GM12878 (cell line): ENCODE data around the gene C1QTNF9. TPM values are rescaled to one million over a fixed set of nuclear protein-coding genes. Genes with fewer than 3 reads are reported as not detected.
"Not testable (repeated sequence)": the region's sequence is repeated elsewhere in the genome, so short reads cannot be mapped to it uniquely, and the experiment has no call there.

Experiments used
- ATAC-seq: fragments of 200-7000 bp; cut with Tn5 transposase; 3 replicates; pipeline ENCODE4 v1.9.1; 2020; ENCODE audit warnings: mild to moderate bottlenecking, moderate library complexity
- BruUV-seq: library from RNA; stranded (reverse); fragments of 400-500 nt; replicated peaks from 2 replicates; lab custom pipeline; 2021; lab: Mats Ljungman, UMichigan
- CTCF ChIA-PET: fragments of 300-600 bp; sonication (Branson Sonifier 250); formaldehyde crosslinking; extraction: SDS; loops from one replicate; lab custom pipeline; 2021; ENCODE audit warnings: inconsistent platforms; lab: Yijun Ruan, JAX
- POLR2A ChIA-PET: fragments of 350-600 bp; formaldehyde crosslinking; extraction: SDS; loops from one replicate; lab custom pipeline; 2021; ENCODE audit warnings: inconsistent platforms; lab: Charles Lee
- RAD21 ChIA-PET: fragments of 300-600 bp; sonication (Branson Sonifier 250); formaldehyde crosslinking; loops from one replicate; lab custom pipeline; 2023; ENCODE audit warnings: antibody characterized with exemption; ENCODE audit not compliant: unreplicated experiment; lab: Charles Lee
- SMC1A ChIA-PET: fragments of 300-600 bp; sonication (Branson Sonifier 250); formaldehyde crosslinking; loops from one replicate; lab custom pipeline; 2023; ENCODE audit not compliant: unreplicated experiment, uncharacterized antibody; lab: Charles Lee
- DNase-seq: peaks from one replicate; pipeline ENCODE4 v3.0.0-alpha.2; 2011; ENCODE audit warnings: low read depth, low spot score
- FAIRE-seq: peaks from 3 replicates; lab custom pipeline; 2011; peaks lifted over from hg19 to GRCh38; lab: Jason Lieb, UNC
- H2AFZ ChIP-seq: 2 replicates; pipeline ENCODE4 v1.6.0; 2011; ENCODE audit warnings: low read depth, low read length, control low read depth; ENCODE audit not compliant: control insufficient read depth
- H3K27ac ChIP-seq: 2 replicates; pipeline ENCODE4 v1.5.1; 2011; ENCODE audit warnings: control low read depth; ENCODE audit not compliant: control insufficient read depth, insufficient read depth
- H3K27me3 ChIP-seq, 2 experiments: replicated peaks in 1 of 2; 2 replicates each; pipeline versions ENCODE4 v1.6.0 to v1.6.1; 2011; ENCODE audit warnings: low read length in 1 of 2; ENCODE audit not compliant: control insufficient read depth in 2 of 2, insufficient read depth in 2 of 2
- H3K36me3 ChIP-seq, 2 experiments: 2 replicates each; pipeline ENCODE4 v1.5.1; 2011; ENCODE audit warnings: low read length in 1 of 2; ENCODE audit not compliant: control insufficient read depth in 2 of 2, insufficient read depth in 2 of 2
- H3K4me1 ChIP-seq: 2 replicates; pipeline ENCODE4 v1.6.1; 2011; ENCODE audit warnings: mild to moderate bottlenecking, low read length, moderate library complexity, mixed read lengths; ENCODE audit not compliant: control insufficient read depth, insufficient read depth
- H3K4me2 ChIP-seq: 2 replicates; pipeline ENCODE4 v1.6.0; 2011; ENCODE audit warnings: control low read depth; ENCODE audit not compliant: control insufficient read depth, insufficient read depth
- H3K4me3 ChIP-seq: fragments of 200-600 bp; sonication (generic); 2 replicates; pipeline ENCODE4 v1.5.1; 2016
- H3K79me2 ChIP-seq: 2 replicates; pipeline ENCODE4 v1.6.0; 2011; ENCODE audit warnings: low read length; ENCODE audit not compliant: control insufficient read depth, insufficient read depth
- H3K9ac ChIP-seq: 2 replicates; pipeline ENCODE4 v1.8.0; 2011; ENCODE audit warnings: low read length, control low read depth, mixed read lengths; ENCODE audit not compliant: control insufficient read depth, insufficient read depth
- H3K9me3 ChIP-seq: replicated peaks from 3 replicates; pipeline ENCODE4 v1.5.1; 2011; ENCODE audit warnings: mild to moderate bottlenecking, low read length; ENCODE audit not compliant: control insufficient read depth, insufficient read depth
- H4K20me1 ChIP-seq: 2 replicates; pipeline ENCODE4 v1.6.0; 2011; ENCODE audit not compliant: control insufficient read depth, insufficient read depth
- CTCF ChIP-seq, 3 experiments: IDR thresholded peaks in 2 of 3; conservative IDR thresholded peaks in 1 of 3; 2 replicates each; pipeline ENCODE4 v1.5.1; 2011; ENCODE audit warnings: low read depth in 3 of 3, low read length in 3 of 3, mild to moderate bottlenecking in 3 of 3, control low read depth in 2 of 3, moderate library complexity in 2 of 3, inconsistent platforms in 1 of 3, mixed read lengths in 1 of 3; ENCODE audit not compliant: control insufficient read depth in 2 of 3, insufficient read depth in 1 of 3; ENCODE audit errors: extremely low read depth in 1 of 3
- YY1 ChIP-seq: IDR thresholded peaks from 2 replicates; pipeline ENCODE4 v1.6.1; 2011; ENCODE audit warnings: low read depth, mild to moderate bottlenecking, low read length
- WGBS: methylation state at CpG from one replicate; pipeline ENCODE4 v1.1.6; 2016; ENCODE audit warnings: low lambda C conversion rate; ENCODE audit not compliant: insufficient replicate concordance, insufficient coverage; ENCODE audit errors: missing lambda C conversion rate; 5-methylcytosine and 5-hydroxymethylcytosine counted together
- in situ Hi-C: fragments of 300-500 bp; cut with MboI; formaldehyde crosslinking; loops from 9 replicates; pipeline ENCODE4 v1.14.3; 2018; ENCODE audit warnings: mixed read lengths
- intact Hi-C: fragments of 100-400 bp; cut with micrococcal nuclease; formaldehyde crosslinking; loops from one replicate; pipeline ENCODE4 v1.14.2; 2022; ENCODE audit not compliant: unreplicated experiment
- polyA plus RNA-seq, 11 experiments: library from polyadenylated mRNA; depleted of rRNA in 4 of 11; unstranded in 6 of 11; stranded (reverse) in 5 of 11; fragments of >200 nt; fragmentation: Nextera tagmentation in 4 of 11; fragmentation: Illumina TruSeq in 1 of 11; extraction: Ambion mirVana in 4 of 11; extraction: Trizol in 1 of 11; gene quantifications; 1 replicate in 1 of 11; 2 replicates in 10 of 11; pipeline versions ENCODE4 v1.2.1 to v1.2.3, GENCODE V29; 2011 to 2016; ENCODE audit warnings: inconsistent platforms in 2 of 11, missing spikeins in 2 of 11, low read depth in 1 of 11
- total RNA-seq, 4 experiments: library from RNA; depleted of rRNA in 3 of 4; stranded (reverse); fragments of >200 nt in 3 of 4; fragmentation: Illumina TruSeq in 1 of 4; extraction: Trizol in 1 of 4; gene quantifications; 2 replicates each; pipeline versions ENCODE4 v1.2.1 to v1.2.3, GENCODE V29; 2013 to 2021

C1QTNF9 gene
- total and polyA plus RNA-seq, 10 of the 15 experiments (the other 5 are each of a cell fraction or from before 2014, with no cell fraction given), result not detected

- RAD21 ChIA-PET, result interaction anchor here (1.3 kb wide), 1 partner anchor 85 kb away, joined by 3 read pairs; no protein-coding TSS in a partner anchor
- no peaks in the 10 kb centered on the region for H3K79me2 ChIP-seq
- H3K4me1 ChIP-seq, result no peaks in the 10 kb centered on the region
- in situ Hi-C loops (no loop called here), intact Hi-C loops (no loop called here)
- no peaks in the 10 kb centered on the region for H3K36me3 ChIP-seq
- no peak overlapping the region for H3K9ac ChIP-seq
- SMC1A ChIA-PET, result no interaction called here
- H3K4me2 ChIP-seq, result no peak overlapping the region
- ATAC-seq, result no peak
- H3K4me3 ChIP-seq, result no peak overlapping the region
- H3K9me3 ChIP-seq, result no peaks in the 10 kb centered on the region
- TF ChIP-seq YY1 (no peak), CTCF (IDR thresholded peaks at IDR 0.05 in 2 of 3, conservative IDR thresholded peaks at IDR 0.05 in 1 of 3; ENCODE audit: control insufficient read depth in 2 of 3, extremely low read depth in 1 of 3, insufficient read depth in 1 of 3, low read depth in 3 of 3, low read length in 3 of 3) (0 out of 6 replicates have a peak, but pooled peaks of 1 of the 3 experiments have one; percentile 4)
- CTCF ChIA-PET, result no interaction called here
- no TSS peak for BruUV-seq
- WGBS, result 36% methylated on average over 5 of the region's 5 CpGs
- DNase-seq, result no peak
- no peaks in the 10 kb centered on the region for H4K20me1 ChIP-seq
- no peak overlapping the region for H3K27ac ChIP-seq
- H3K27me3 ChIP-seq, result no peaks in the 10 kb centered on the region
- no peak overlapping the region for H2AFZ ChIP-seq
- POLR2A ChIA-PET, result no interaction called here
- FAIRE-seq, result no peak
These were observed 4.1 kb downstream of the C1QTNF9 start for GRCh38 chr13:24313439-24313838.

GRCh38 chr13:24317835-24318234 is 8.5 kb downstream of the C1QTNF9 start:
- H3K9me3 ChIP-seq, FAIRE-seq, H4K20me1 ChIP-seq, intact Hi-C loops, ATAC-seq, H3K27me3 ChIP-seq, H3K9ac ChIP-seq, H3K27ac ChIP-seq, RAD21 ChIA-PET, H3K4me3 ChIP-seq, DNase-seq, H3K4me1 ChIP-seq, POLR2A ChIA-PET, CTCF ChIA-PET, BruUV-seq, SMC1A ChIA-PET, H2AFZ ChIP-seq, H3K4me2 ChIP-seq, H3K79me2 ChIP-seq, in situ Hi-C loops, H3K36me3 ChIP-seq: not testable (repeated sequence)
- whole genome bisulfite sequencing, result 57% methylated on average over 7 of the region's 10 CpGs

GRCh38 chr13:24318878-24319277 is 9.5 kb downstream of the C1QTNF9 start:
- H3K4me2 ChIP-seq, H3K4me3 ChIP-seq, RAD21 ChIA-PET, POLR2A ChIA-PET, H2AFZ ChIP-seq, H3K27ac ChIP-seq, CTCF ChIA-PET, in situ Hi-C loops, H3K36me3 ChIP-seq, ATAC-seq, SMC1A ChIA-PET, H4K20me1 ChIP-seq, H3K9me3 ChIP-seq, BruUV-seq, intact Hi-C loops, H3K27me3 ChIP-seq, FAIRE-seq, H3K4me1 ChIP-seq, DNase-seq, H3K9ac ChIP-seq, H3K79me2 ChIP-seq: not testable (repeated sequence)
- WGBS, result 26% methylated on average over 4 of the region's 4 CpGs
